SJCRH30 (cell line): ENCODE data around the gene RTL9. TPM values are rescaled to one million over a fixed set of nuclear protein-coding genes. Genes with fewer than 3 reads are reported as not detected.

Experiments used
- DNase-seq, 2 experiments: peaks; one replicate each; pipeline ENCODE4 v3.0.0-alpha.2; 2015 to 2020
- H3K27ac ChIP-seq: fragments of 250-450 bp; sonication (Bioruptor Pico); 2 replicates; pipeline ENCODE4 v1.5.1; 2020; ENCODE audit warnings: mild to moderate bottlenecking, moderate library complexity
- H3K27me3 ChIP-seq: fragments of 250-450 bp; sonication (Bioruptor Pico); 2 replicates; pipeline ENCODE4 v1.5.1; 2020; ENCODE audit warnings: mild to moderate bottlenecking, moderate library complexity
- H3K36me3 ChIP-seq: fragments of 250-450 bp; sonication (Bioruptor Pico); 2 replicates; pipeline ENCODE4 v1.5.1; 2020; ENCODE audit warnings: mild to moderate bottlenecking, moderate library complexity
- H3K4me1 ChIP-seq: fragments of 250-450 bp; sonication (Bioruptor Pico); 2 replicates; pipeline ENCODE4 v1.5.1; 2020; ENCODE audit warnings: mild to moderate bottlenecking, moderate library complexity
- H3K4me3 ChIP-seq: fragments of 250-450 bp; sonication (Bioruptor Pico); 2 replicates; pipeline ENCODE4 v1.5.1; 2020; ENCODE audit warnings: mild to moderate bottlenecking, moderate library complexity
- H3K9me3 ChIP-seq: fragments of 250-450 bp; sonication (Bioruptor Pico); replicated peaks from 2 replicates; pipeline ENCODE4 v1.5.1; 2020; ENCODE audit warnings: mild to moderate bottlenecking, moderate library complexity
- total RNA-seq: library from RNA; depleted of rRNA; stranded (reverse); fragments of >200 nt; shearing (Covaris generic); gene quantifications from 2 replicates; pipeline ENCODE4 v1.2.3, GENCODE V29; 2014; rRNA removed

Gene RTL9
- total RNA-seq = 1.9 and 2.0 TPM in 2 replicates

DNA sequence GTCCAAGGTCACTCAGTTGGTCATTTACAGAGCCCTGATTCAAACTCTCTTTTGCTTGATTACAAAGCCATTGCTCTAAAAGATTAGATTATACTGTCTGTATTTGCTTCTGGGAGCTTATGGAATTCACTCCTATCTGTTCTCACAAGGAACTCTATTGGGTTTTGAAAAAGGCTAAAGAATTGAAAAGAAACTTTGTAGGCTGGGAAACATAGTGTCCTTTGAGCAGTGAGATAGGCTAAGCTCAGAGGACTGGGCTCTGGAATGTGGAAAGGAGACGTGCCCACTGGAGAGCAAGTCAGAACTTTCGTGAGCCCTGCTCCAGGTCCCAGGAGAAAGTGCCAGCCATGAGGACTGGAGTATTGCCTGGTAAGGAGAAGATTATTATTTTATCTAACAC, at the start of gene RTL9:
RTL9 (plus strand) TSS at position 301 of the 400 bp plus-strand sequence. CDS start 91,770 bp downstream, outside the sequence.
- Histone ChIP-seq H3K36me3 (no peaks in the 10 kb centered on the region), H3K4me1 (no peaks in the 10 kb centered on the region), H3K4me3 (no peak within 1 kb of the TSS), H3K27me3 (no peaks in the 10 kb centered on the region), H3K27ac (no peak within 1 kb of the TSS), H3K9me3 (no peaks in the 10 kb centered on the region)
- no peak for DNase-seq

DNA sequence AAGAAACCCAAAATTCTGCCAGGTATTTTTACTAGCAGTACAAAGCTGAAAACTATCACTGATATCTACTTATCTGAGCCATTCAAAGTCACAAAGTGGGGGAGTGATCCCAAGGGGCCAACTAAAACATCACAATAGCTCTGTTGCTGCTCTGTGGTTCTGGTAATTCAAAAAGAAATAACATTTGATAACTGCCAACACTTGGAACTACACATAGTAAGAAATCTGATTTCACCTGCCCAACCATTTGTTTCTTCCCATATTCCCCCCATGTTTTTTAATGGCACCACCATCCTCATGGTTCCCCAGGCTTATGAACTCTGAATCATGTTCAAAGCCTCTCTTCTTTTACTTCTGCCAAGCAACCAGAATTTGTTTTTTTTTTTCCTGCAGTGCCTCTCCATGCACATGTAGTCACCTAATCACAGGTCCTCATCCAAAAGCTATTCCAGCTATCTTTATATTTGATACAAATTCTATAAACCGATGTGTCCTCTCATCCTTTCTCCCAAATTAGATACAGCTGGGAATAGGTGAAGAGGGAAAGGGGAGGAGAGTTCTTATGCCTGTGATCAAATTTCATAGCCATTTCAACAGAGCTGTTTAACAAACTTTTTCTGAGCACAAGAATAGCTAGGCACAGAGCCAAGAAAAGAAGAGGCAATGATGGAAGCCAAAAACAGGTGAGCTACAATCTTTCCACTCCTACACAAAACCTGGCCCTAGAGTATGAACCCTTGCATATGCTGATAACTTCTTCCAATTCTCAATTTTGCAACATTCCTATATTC, 48.5 kb upstream of the RTL9 start:
- Histone ChIP-seq H3K27ac (no peak overlapping the region), H3K36me3 (no peaks in the 10 kb centered on the region), H3K27me3 (no peaks in the 10 kb centered on the region), H3K4me3 (no peak overlapping the region), H3K4me1 (no peaks in the 10 kb centered on the region), H3K9me3 (no peaks in the 10 kb centered on the region)
- DNase-seq = no peak

DNA sequence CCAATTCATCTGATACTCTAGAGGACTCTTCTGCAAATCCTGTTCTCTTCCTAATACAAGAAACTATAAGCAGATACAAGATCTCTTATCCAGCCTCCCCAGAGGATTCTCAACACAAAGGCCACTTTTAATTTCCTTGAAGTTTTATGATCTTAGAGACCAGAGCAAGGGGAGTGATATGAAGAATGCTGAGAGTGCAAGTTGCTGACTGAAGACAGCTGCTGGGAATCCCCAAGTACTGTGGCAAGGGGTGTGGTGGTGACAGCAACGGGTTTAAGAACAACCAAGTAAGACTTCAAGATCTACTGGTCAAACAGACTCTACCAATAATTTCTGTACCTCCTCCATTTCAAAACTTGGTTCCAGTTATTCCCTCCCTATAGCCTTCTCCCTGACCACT, 47.8 kb upstream of the RTL9 start:
- Histone ChIP-seq H3K9me3 (no peaks in the 10 kb centered on the region), H3K27ac (no peak overlapping the region), H3K4me3 (no peak overlapping the region), H3K27me3 (no peaks in the 10 kb centered on the region), H3K36me3 (no peaks in the 10 kb centered on the region), H3K4me1 (no peaks in the 10 kb centered on the region)
- no peak for DNase-seq

DNA sequence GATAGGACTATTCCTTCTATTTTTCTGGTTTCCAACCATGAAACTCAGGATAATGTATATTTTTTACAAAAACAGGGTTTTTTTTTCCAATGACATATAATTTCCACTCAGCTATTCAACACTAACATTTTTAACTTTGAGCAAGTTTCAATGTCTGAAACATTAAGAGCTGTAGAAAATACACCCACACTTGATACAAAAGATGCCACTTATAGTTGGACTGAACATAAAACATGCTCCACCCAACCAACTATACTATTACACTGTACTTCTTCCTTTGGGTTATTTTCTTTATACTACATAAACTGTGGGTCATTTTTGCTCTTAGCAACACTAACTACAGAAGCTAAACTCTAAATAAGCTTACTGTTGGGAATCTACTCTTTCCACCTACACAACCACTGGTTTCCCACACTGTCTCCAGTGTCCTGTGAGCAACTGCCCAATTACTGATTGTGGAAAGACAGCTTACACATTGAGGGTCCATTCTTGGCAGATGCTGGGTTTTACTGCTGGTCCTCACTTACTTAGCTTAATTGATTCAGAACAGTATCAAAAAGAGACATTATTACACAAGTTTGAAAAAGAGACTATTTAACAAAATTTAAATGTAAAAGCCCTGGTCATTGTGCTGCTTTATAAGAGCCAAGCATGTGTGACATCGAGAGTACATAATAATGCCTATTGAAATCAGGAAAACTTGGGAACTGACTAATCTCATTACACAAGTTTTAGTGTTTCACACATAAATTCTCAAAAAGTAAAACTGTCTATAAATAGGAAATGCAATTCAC, 47.0 kb upstream of the RTL9 start:
- no peak for DNase-seq
- Histone ChIP-seq H3K4me3 (no peak overlapping the region), H3K4me1 (no peaks in the 10 kb centered on the region), H3K27ac (no peak overlapping the region), H3K9me3 (no peaks in the 10 kb centered on the region), H3K36me3 (no peaks in the 10 kb centered on the region), H3K27me3 (no peaks in the 10 kb centered on the region)

DNA sequence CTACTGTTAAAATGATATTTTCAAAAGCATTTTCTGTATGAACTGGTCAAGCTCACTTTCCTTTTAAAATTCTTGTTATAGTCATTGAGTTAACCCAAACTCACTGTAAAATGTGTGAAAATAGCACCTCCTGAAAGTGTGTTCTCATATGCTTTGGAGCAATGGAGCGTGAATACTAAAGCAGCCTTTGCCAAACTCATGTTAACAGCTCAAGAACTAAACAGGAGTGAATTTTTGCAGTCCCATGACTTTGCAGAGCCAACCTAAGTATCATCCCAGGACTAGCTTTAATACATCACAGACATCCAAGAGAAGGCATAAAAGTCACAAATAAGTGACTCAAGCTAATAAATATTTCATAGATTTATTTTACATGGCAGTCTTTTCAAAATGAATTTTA, 43.1 kb upstream of the RTL9 start:
- no peaks in the 10 kb centered on the region for H3K4me1 ChIP-seq
- no peaks in the 10 kb centered on the region for H3K36me3 ChIP-seq
- H3K27me3 ChIP-seq = no peaks in the 10 kb centered on the region
- no peaks in the 10 kb centered on the region for H3K9me3 ChIP-seq
- no peak overlapping the region for H3K4me3 ChIP-seq
- DNase-seq = no peak
- no peak overlapping the region for H3K27ac ChIP-seq

DNA sequence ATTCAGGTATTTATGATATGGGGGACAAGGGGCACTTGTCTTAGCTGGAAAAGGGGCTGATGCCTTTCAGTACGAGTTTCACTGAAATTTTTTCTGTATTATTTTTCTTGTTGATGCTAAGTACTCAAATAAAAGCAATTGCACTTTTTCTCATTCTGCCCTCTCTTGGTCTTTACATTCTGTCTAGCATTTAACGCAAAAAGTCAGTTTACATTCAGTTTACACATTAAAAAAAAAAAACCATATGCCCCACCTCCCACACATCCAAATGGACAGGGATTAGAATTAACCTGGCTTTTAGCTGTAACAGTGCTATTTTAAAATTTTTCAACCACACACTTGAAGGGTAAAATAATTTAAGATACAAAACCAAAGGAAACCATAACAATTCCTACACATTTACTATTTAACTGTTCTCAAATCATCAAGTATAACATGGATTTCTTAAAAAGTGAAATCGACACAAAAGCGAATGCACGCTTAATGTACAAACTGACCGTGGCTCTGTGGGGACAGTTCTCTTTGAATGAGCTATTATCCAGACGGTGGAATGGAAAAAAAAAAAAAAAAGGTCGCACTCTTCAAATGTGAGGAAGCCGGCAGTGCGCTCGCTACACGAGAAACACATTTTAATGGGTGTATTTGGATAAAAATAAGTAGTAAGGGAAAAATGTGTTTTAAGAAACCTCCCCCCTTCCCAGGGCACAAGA, 42.1 kb upstream of the RTL9 start:
- peak overlapping the region; percentile 94 for H3K4me3 ChIP-seq
- DNase-seq = peak in 1 of 2 experiments; percentile 23
- H3K4me1 ChIP-seq = no peaks in the 10 kb centered on the region
- no peaks in the 10 kb centered on the region for H3K9me3 ChIP-seq
- H3K27me3 ChIP-seq = no peaks in the 10 kb centered on the region
- H3K27ac ChIP-seq = no peak overlapping the region; the same call in 1 of the 2 replicates
- no peaks in the 10 kb centered on the region for H3K36me3 ChIP-seq

DNA sequence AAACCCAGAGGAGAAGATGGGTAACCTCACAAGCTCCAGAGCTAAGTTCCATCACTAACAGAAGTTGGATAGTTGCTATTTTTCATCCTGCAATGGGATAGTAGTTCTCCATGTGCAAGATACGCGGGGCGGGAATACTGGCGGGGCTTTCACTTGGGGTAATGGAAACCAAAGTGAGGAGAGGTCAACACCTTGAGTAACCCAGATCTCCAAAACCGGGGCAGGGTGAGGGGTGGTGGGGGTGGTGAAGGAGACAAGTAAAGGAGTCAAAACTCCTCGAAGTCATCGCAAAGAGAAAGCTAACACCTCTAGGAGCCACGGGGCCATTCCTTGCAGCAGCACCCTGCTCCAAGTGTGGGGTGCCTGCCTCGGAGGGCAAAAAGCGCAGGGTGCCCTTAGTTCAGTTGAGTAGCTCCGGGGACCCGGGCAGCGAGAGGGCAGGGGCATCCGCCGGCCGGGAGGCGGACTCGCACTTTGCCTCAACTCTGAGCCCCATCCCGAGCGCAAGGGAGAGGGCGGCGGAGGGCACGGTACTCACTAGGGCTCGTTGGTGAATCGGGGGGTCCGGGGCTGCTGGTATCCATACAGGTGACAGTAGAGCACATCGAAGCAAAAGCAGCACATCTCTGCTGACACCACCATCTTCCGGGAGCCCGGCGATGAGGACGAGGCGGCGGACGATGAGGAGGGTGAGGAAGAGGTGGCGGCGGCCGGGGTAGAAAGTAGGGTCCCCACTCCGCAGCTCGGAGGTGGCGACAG, 41.4 kb upstream of the RTL9 start:
- peak overlapping the region; percentile 94 for H3K4me3 ChIP-seq
- peak overlapping the region; percentile 78 for H3K27ac ChIP-seq
- no peaks in the 10 kb centered on the region for H3K27me3 ChIP-seq
- H3K4me1 ChIP-seq = no peaks in the 10 kb centered on the region
- no peaks in the 10 kb centered on the region for H3K36me3 ChIP-seq
- H3K9me3 ChIP-seq = no peaks in the 10 kb centered on the region
- peak; percentile 20 to 36 for DNase-seq

DNA sequence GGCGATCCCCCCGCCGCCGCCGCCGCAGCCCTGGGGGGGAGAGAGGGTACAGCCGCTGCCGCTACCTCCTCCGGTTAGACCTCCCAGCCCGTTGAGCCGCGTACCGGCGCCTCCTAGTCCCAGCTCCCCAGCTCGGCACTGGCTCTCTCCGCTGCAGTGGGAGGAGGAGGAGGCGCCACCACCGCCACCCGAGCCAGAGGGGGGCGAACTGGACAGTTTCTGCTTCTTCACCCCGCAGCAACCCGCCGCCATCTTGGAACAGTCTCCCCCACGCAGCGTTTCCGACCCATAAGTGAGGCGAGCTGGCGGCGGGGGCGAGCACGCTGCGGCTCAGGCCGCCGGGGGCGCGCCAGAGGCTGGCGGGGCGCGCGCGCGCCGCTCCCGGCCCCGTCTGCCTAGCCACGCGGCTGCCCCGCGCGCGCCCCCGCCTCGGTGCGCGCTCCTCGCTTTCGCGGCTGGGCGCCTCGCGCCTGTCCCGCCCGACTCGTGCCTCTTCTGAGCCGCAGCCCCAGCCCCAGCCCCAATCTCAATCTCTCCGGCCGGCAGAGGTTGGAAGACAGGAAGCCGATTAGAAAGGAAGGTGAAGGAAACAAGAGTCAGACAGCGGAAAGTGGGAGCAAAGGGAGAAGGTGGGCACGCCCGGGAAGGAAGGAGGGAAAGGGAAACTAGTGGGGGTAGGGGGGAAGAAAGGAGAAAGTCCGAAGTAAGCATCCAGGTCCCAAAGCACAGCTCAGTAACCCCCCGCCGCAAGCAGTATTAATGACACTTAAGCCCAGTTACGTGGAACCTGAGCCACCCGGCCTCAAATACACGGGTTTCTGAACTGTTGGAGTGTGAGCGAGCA, 40.6 kb upstream of the RTL9 start, which contains the start of gene AMMECR1:
AMMECR1 (minus strand) TSS at position 266 of the 844 bp plus-strand sequence; CDS start at position 252, 14 bp downstream.
- no peaks in the 10 kb centered on the region for H3K4me1 ChIP-seq
- H3K9me3 ChIP-seq = no peaks in the 10 kb centered on the region
- peak; percentile 80 to 81 for DNase-seq

DNA sequence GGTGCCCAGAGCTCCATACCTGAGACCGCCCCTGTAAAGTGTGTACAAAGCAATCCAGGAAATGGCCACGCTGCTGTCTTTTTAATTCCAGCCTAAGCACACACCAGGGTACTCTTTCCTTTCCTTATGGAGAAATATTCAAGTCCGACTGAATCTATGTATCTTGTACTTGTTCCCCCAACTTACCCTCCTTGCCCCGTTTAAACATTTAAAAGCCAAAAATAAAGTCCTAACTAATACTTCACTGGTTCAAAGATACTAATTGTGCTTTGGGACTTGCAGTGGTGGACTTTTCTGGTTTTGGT, 40.0 kb upstream of the RTL9 start:
- no peaks in the 10 kb centered on the region for H3K9me3 ChIP-seq
- no peak for DNase-seq
- H3K27ac ChIP-seq = peak overlapping the region; percentile 49; the same call in 1 of the 2 replicates

More for the DNA sequence above, 40.6 kb upstream of the RTL9 start, which contains the start of gene AMMECR1:
- H3K27me3 ChIP-seq = no peaks in the 10 kb centered on the region
- H3K27ac ChIP-seq = peak within 1 kb of the TSS; percentile 78
- H3K4me3 ChIP-seq = peak within 1 kb of the TSS; percentile 94
- no peaks in the 10 kb centered on the region for H3K36me3 ChIP-seq

DNA sequence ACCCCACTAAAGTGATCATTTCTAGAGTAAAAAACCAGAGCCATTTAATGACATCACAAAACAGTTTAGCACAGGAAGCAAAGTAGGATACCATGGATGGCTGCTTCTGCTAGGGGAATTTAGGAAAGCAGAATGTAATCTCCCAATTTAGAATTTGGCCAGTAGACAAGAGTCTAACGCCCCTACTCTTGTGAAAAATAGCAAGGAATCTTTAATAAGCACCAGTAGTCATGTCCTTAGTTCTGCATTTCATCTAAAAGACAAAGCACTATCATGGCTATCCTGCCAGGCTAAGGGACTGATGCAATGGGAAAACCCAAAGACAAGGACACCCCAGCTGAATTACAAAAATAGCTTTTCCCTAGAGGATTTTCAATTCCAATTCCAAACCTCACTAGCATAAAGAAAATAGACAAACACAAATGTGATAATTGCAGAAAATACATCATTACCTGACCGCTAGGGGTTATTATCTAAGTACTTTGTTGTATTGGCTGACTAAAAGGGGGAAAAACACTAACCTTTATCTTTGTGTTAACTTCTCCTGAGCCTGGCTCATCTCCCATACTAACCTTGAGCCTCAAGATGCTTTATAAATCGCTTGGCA, 38.2 kb upstream of the RTL9 start:
- H3K36me3 ChIP-seq = no peaks in the 10 kb centered on the region
- no peaks in the 10 kb centered on the region for H3K27me3 ChIP-seq
- no peaks in the 10 kb centered on the region for H3K9me3 ChIP-seq
- no peak overlapping the region for H3K27ac ChIP-seq
- H3K4me3 ChIP-seq = no peak overlapping the region
- no peaks in the 10 kb centered on the region for H3K4me1 ChIP-seq
- DNase-seq = no peak

More for the DNA sequence above, 40.0 kb upstream of the RTL9 start:
- no peaks in the 10 kb centered on the region for H3K36me3 ChIP-seq
- H3K27me3 ChIP-seq = no peaks in the 10 kb centered on the region
- peak overlapping the region; percentile 94 for H3K4me3 ChIP-seq
- H3K4me1 ChIP-seq = no peaks in the 10 kb centered on the region

DNA sequence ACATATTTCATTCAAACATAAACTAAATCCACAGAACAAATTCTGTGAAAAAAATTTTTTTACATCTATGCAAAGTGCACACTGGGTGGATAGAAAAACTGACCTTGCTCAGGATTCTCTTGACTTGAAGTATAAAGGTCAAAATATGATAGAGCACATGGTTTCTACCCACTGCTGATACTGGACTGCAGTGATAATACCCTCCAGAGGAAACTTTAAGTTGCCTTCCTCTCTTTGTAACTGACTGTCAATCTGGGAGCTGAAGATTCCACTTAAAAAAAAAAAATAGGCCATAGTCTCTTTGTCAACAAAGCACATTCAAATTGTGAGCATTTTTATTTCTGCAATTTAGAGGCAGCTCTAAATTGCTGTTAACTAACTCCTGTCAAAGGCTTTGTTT, 37.6 kb upstream of the RTL9 start:
- H3K27ac ChIP-seq = no peak overlapping the region
- no peaks in the 10 kb centered on the region for H3K36me3 ChIP-seq
- H3K9me3 ChIP-seq = no peaks in the 10 kb centered on the region
- DNase-seq = no peak
- no peak overlapping the region for H3K4me3 ChIP-seq
- H3K27me3 ChIP-seq = no peaks in the 10 kb centered on the region
- no peaks in the 10 kb centered on the region for H3K4me1 ChIP-seq

DNA sequence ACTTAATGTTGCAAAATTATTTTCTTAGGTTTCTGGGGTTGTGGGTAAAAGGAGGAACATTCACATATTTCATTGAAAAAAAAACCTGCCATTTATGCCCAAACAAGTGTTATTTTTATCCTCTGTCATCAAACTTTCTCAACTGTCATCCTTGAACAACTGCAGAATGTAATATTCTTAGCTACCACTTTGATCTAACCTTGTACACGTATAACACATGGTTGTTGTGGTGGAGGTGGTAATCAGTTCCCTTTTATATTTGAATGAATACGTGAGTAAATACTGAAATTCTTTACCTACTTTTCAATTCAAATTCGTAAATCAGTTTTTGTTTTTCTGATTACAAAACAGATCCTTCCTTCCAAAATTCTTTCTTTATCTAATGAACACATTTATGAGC, 37.0 kb upstream of the RTL9 start:
- no peak overlapping the region for H3K4me3 ChIP-seq
- no peak overlapping the region for H3K27ac ChIP-seq
- no peaks in the 10 kb centered on the region for H3K36me3 ChIP-seq
- no peaks in the 10 kb centered on the region for H3K4me1 ChIP-seq
- H3K27me3 ChIP-seq = no peaks in the 10 kb centered on the region
- H3K9me3 ChIP-seq = no peaks in the 10 kb centered on the region
- DNase-seq = no peak

DNA sequence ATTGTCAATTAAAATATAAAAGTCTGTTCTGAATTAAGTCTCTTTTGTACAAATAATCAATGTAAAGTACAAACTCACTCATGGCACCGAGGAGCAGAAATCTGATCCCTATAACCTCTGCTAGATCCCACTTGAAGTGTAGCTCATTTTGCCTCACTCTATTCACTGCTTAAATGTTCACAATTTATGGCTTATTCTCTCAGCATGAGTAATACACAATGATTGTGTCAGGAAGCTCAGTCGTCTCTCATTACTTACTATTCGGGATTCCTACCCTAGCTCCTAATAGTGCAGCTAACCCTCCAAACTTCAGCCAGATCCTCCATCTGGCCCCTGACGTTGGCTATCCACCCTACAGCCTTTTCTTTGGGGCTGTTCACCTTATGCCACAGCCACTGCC, 36.0 kb upstream of the RTL9 start:
- Histone ChIP-seq H3K9me3 (no peaks in the 10 kb centered on the region), H3K4me3 (no peak overlapping the region), H3K4me1 (no peaks in the 10 kb centered on the region), H3K27ac (no peak overlapping the region), H3K36me3 (no peaks in the 10 kb centered on the region), H3K27me3 (no peaks in the 10 kb centered on the region)
- DNase-seq = no peak
